ENCODE results near the gene UNC13B. TPM values are rescaled to one million over a fixed set of nuclear protein-coding genes. Genes with fewer than 3 reads are reported as not detected.
"Not testable (repeated sequence)": the region's sequence is repeated elsewhere in the genome, so short reads cannot be mapped to it uniquely, and the experiment has no call there.

Gene UNC13B
- total RNA-seq, 1 donor from 2014 or later: 0.84 TPM

- intact Hi-C loops (cut with micrococcal nuclease): no loop called here
- no peak for DNase-seq (ENCODE audit: low spot score)
- Mint-ChIP-seq H3K4me3 (ENCODE audit: low read depth) (no peak overlapping the region), H3K36me3 (ENCODE audit: low read depth) (no peaks in the 10 kb centered on the region), H3K9me3 (peaks cover 8% of the 10 kb centered on the region), H3K27me3 (ENCODE audit: low read depth) (peaks cover 2% of the 10 kb centered on the region), H3K27ac (no peak overlapping the region), H3K4me1 (ENCODE audit: low read depth) (no peaks in the 10 kb centered on the region)
Measured at GRCh38 chr9:35177520-35177919, 15.7 kb downstream of the UNC13B start.

DNA sequence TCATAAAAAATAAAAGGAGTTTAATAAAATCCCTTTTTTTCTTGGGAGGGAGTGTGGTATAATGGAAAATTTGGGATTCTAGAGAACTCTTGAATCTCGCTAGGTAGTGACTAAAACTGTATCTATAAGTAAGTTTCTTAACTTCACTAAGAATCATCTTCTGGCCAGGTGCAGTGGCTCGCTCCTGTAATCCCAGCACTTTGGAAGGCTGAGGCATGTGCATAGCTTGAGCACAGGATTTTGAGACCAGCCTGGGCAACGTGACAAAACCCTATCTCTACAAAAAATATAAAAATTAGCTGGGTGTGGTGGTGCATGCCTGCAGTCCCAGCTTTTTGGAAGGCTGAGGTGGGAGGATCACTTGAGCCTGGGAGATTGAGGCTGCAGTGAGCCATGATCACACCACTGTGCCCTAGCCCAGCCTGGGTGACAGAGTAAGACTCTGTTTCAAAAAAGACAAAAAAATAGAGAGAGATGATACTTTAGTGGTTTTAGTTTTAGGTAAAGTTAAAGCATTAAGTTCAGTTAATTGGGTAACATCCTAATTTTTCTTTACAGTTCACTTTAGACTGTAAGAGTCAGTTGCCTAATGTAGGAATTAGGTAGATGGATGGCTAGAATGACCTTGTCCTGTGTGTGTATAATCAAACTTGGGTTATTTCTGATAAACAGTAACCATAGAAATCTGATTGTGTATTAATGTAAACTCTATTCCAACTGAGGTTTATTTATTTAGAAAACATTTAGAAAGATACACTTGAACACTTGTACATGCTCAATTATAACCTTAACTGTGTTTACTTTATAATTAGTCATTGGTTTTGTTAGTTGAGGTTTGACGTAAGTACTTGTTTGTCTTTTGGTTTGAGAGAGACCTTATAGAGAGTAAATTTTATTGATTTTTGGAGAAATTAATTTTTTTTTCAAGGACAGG lies 17.8 kb downstream of the UNC13B start:
- H3K36me3 Mint-ChIP-seq (ENCODE audit: low read depth): no peaks in the 10 kb centered on the region
- no peak for DNase-seq (ENCODE audit: low spot score)
- peaks cover 9% of the 10 kb centered on the region for H3K9me3 Mint-ChIP-seq
- H3K4me3 Mint-ChIP-seq (ENCODE audit: low read depth): no peak overlapping the region
- H3K4me1 Mint-ChIP-seq (ENCODE audit: low read depth): no peaks in the 10 kb centered on the region
- intact Hi-C loops (cut with micrococcal nuclease): no loop called here
- H3K27me3 Mint-ChIP-seq (ENCODE audit: low read depth): peaks cover 2% of the 10 kb centered on the region
- H3K27ac Mint-ChIP-seq: no peak overlapping the region

- no peaks in the 10 kb centered on the region for H3K36me3 Mint-ChIP-seq (ENCODE audit: low read depth)
- intact Hi-C loops (cut with micrococcal nuclease): no loop called here
- no peaks in the 10 kb centered on the region for H3K4me1 Mint-ChIP-seq (ENCODE audit: low read depth)
- no peak overlapping the region for H3K27ac Mint-ChIP-seq
- no peak overlapping the region for H3K4me3 Mint-ChIP-seq (ENCODE audit: low read depth)
- DNase-seq (ENCODE audit: low spot score): no peak
- H3K27me3 Mint-ChIP-seq (ENCODE audit: low read depth): peaks cover 2% of the 10 kb centered on the region
- H3K9me3 Mint-ChIP-seq: peaks cover 9% of the 10 kb centered on the region
Measured at GRCh38 chr9:35180801-35181200, 19.0 kb downstream of the UNC13B start.

GRCh38 chr9:35182401-35182800 lies 20.6 kb downstream of the UNC13B start:
- intact Hi-C loops (cut with micrococcal nuclease); DNase-seq (ENCODE audit: low spot score); H3K4me3 Mint-ChIP-seq (ENCODE audit: low read depth); H3K4me1 Mint-ChIP-seq (ENCODE audit: low read depth); H3K27me3 Mint-ChIP-seq (ENCODE audit: low read depth); H3K27ac Mint-ChIP-seq; H3K9me3 Mint-ChIP-seq; H3K36me3 Mint-ChIP-seq (ENCODE audit: low read depth): not testable (repeated sequence)

DNA sequence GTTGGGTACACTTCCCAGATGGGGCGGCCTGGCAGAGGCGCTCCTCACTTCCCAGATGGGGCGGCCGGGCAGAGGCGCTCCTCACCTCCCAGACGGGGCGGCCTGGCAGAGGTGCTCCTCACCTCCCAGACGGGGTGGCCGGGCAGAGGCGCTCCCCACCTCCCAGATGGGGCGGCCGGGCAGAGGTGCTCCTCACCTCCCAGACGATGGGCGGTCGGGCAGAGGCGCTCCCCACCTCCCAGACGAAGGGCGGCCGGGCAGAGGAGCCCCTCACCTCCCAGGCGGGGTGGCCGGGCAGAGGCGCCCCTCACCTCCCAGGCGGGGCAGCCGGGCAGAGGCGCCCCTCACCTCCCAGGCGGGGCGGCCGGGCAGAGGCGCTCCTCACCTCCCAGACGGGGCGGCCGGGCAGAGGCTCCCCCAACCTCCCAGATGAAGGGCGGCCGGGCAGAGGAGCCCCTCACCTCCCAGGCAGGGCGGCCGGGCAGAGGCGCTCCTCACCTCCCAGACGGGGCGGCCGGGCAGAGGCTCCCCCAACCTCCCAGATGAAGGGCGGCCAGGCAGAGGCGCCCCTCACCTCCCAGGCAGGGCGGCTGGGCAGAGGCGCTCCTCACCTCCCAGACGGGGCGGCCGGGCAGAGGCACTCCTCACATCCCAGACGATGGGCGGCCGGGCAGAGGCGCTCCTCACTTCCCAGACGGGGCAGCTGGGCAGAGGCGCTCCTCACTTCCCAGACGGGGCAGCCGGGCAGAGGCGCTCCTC lies 21.4 kb downstream of the UNC13B start:
- H3K4me1 Mint-ChIP-seq (ENCODE audit: low read depth); H3K27ac Mint-ChIP-seq; H3K27me3 Mint-ChIP-seq (ENCODE audit: low read depth); H3K36me3 Mint-ChIP-seq (ENCODE audit: low read depth); intact Hi-C loops (cut with micrococcal nuclease); DNase-seq (ENCODE audit: low spot score); H3K4me3 Mint-ChIP-seq (ENCODE audit: low read depth); H3K9me3 Mint-ChIP-seq: not testable (repeated sequence)

GRCh38 chr9:35183755-35184480 lies 22.1 kb downstream of the UNC13B start:
- H3K4me1 Mint-ChIP-seq (ENCODE audit: low read depth); DNase-seq (ENCODE audit: low spot score); H3K27me3 Mint-ChIP-seq (ENCODE audit: low read depth); H3K9me3 Mint-ChIP-seq; intact Hi-C loops (cut with micrococcal nuclease); H3K27ac Mint-ChIP-seq; H3K36me3 Mint-ChIP-seq (ENCODE audit: low read depth); H3K4me3 Mint-ChIP-seq (ENCODE audit: low read depth): not testable (repeated sequence)

DNA sequence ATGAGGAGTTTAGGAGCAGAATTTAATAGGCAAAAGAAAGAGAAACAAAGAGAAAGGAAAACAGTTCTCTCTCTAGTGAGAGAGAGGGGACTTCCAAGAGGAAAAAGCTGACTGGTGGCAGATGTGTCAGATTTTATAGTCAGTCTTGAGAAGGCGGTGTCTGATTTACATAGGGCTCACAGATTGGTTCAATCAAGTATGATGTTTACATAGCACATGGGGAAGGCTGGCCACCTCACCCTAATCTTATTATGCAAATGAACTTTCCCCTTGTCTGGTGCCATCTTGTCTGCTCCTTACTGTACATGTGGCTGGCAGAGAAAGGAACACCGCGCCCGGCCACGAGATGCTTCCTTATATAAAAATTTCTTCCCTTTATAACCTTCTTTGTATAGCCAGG lies 24.7 kb downstream of the UNC13B start:
- Mint-ChIP-seq H3K27me3 (ENCODE audit: low read depth) (no peaks in the 10 kb centered on the region), H3K4me1 (ENCODE audit: low read depth) (no peaks in the 10 kb centered on the region), H3K27ac (no peak overlapping the region), H3K4me3 (ENCODE audit: low read depth) (no peak overlapping the region), H3K36me3 (ENCODE audit: low read depth) (no peaks in the 10 kb centered on the region), H3K9me3 (peaks cover 13% of the 10 kb centered on the region)
- intact Hi-C loops (cut with micrococcal nuclease): no loop called here
- no peak for DNase-seq (ENCODE audit: low spot score)

DNA sequence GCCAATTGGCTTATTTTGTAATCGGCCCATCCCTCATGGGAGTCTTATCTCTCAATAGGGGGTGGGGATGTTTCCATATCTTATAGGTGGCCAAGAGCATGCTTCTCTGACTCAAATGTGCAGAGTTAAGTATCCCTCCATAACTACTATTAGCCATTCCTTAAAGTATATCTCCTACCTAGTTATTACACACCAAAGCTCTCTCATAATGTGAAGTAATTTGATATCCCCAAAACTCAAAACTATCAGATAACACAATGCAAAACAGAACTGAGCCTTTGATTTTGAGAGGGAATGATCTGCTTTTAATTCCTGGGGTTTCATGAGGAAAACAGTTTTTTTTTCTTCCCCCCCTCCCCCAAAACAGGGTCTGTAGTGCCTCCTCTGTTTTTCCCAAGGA lies 28.4 kb downstream of the UNC13B start:
- H3K27me3 Mint-ChIP-seq (ENCODE audit: low read depth): no peaks in the 10 kb centered on the region
- H3K9me3 Mint-ChIP-seq: peaks cover 32% of the 10 kb centered on the region
- H3K27ac Mint-ChIP-seq: no peak overlapping the region
- H3K36me3 Mint-ChIP-seq (ENCODE audit: low read depth): no peaks in the 10 kb centered on the region
- intact Hi-C loops (cut with micrococcal nuclease): no loop called here
- no peak for DNase-seq (ENCODE audit: low spot score)
- H3K4me1 Mint-ChIP-seq (ENCODE audit: low read depth): no peaks in the 10 kb centered on the region
- no peak overlapping the region for H3K4me3 Mint-ChIP-seq (ENCODE audit: low read depth)

DNA sequence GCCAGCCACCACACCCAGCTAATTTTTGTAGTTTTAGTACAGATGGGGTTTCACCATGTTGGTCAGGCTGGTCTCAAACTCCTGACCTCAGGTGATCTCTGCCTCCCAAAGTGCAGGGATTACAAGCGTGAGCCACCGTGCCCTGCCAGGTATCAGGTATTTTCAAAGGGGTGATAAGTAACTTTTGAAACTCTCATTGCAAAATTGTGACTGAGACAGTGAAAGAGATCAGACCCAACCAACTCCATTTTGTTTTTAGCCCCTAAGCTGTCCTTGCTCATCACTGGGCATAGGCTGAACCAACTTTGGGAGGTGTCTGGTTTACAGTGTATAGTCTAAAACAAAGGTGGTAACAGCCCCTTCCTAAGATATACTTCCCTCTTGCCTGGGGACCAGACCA lies 29.3 kb downstream of the UNC13B start:
- peaks cover 36% of the 10 kb centered on the region for H3K9me3 Mint-ChIP-seq
- H3K27me3 Mint-ChIP-seq (ENCODE audit: low read depth): no peaks in the 10 kb centered on the region
- no peaks in the 10 kb centered on the region for H3K36me3 Mint-ChIP-seq (ENCODE audit: low read depth)
- DNase-seq (ENCODE audit: low spot score): no peak
- no peaks in the 10 kb centered on the region for H3K4me1 Mint-ChIP-seq (ENCODE audit: low read depth)
- intact Hi-C loops (cut with micrococcal nuclease): no loop called here
- no peak overlapping the region for H3K27ac Mint-ChIP-seq
- no peak overlapping the region for H3K4me3 Mint-ChIP-seq (ENCODE audit: low read depth)

- H3K4me1 Mint-ChIP-seq (ENCODE audit: low read depth): no peaks in the 10 kb centered on the region
- no peak for DNase-seq (ENCODE audit: low spot score)
- H3K9me3 Mint-ChIP-seq: peaks cover 36% of the 10 kb centered on the region
- no peaks in the 10 kb centered on the region for H3K36me3 Mint-ChIP-seq (ENCODE audit: low read depth)
- no peak overlapping the region for H3K4me3 Mint-ChIP-seq (ENCODE audit: low read depth)
- intact Hi-C loops (cut with micrococcal nuclease): no loop called here
- no peak overlapping the region for H3K27ac Mint-ChIP-seq
- no peaks in the 10 kb centered on the region for H3K27me3 Mint-ChIP-seq (ENCODE audit: low read depth)
Measured at GRCh38 chr9:35193762-35194161, 32.0 kb downstream of the UNC13B start.

GRCh38 chr9:35195683-35196082 lies 33.9 kb downstream of the UNC13B start:
- Mint-ChIP-seq H3K9me3 (peaks cover 36% of the 10 kb centered on the region), H3K27me3 (ENCODE audit: low read depth) (no peaks in the 10 kb centered on the region), H3K4me1 (ENCODE audit: low read depth) (no peaks in the 10 kb centered on the region), H3K36me3 (ENCODE audit: low read depth) (no peaks in the 10 kb centered on the region), H3K4me3 (ENCODE audit: low read depth) (no peak overlapping the region), H3K27ac (no peak overlapping the region)
- DNase-seq (ENCODE audit: low spot score): no peak
- intact Hi-C loops (cut with micrococcal nuclease): no loop called here

GRCh38 chr9:35198191-35198590 lies 36.4 kb downstream of the UNC13B start:
- Mint-ChIP-seq H3K4me3 (ENCODE audit: low read depth) (no peak overlapping the region), H3K27me3 (ENCODE audit: low read depth) (no peaks in the 10 kb centered on the region), H3K4me1 (ENCODE audit: low read depth) (no peaks in the 10 kb centered on the region), H3K27ac (no peak overlapping the region), H3K9me3 (peaks cover 30% of the 10 kb centered on the region), H3K36me3 (ENCODE audit: low read depth) (no peaks in the 10 kb centered on the region)
- DNase-seq (ENCODE audit: low spot score): no peak
- intact Hi-C loops (cut with micrococcal nuclease): no loop called here

DNA sequence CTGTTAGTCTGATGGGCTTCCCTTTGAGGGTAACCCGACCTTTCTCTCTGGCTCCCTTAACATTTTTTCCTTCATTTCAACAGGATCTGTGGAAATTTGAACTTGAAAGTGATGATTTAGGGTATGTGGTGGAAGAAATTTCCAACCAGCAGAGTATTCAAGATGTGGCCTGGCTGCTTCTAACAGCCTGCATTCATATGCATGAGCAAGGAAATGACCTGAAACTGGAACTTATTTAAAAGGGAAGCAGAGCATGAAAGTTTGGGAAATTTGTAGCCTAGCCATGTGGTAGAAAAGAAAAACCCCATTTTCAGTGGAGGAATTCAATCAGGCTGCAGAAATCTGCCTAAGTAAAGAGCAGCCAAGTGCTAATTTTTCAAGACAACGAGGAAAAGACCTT lies 41.7 kb downstream of the UNC13B start:
- intact Hi-C loops (cut with micrococcal nuclease): no loop called here
- no peaks in the 10 kb centered on the region for H3K27me3 Mint-ChIP-seq (ENCODE audit: low read depth)

More for the DNA sequence above, 41.7 kb downstream of the UNC13B start:
- Mint-ChIP-seq H3K36me3 (ENCODE audit: low read depth) (no peaks in the 10 kb centered on the region), H3K4me3 (ENCODE audit: low read depth) (no peak overlapping the region), H3K27ac (no peak overlapping the region), H3K4me1 (ENCODE audit: low read depth) (no peaks in the 10 kb centered on the region), H3K9me3 (peaks cover 34% of the 10 kb centered on the region)
- DNase-seq (ENCODE audit: low spot score): no peak

Measured in activated T-helper 2 cell treated with anti-CD3 and anti-CD28 coated beads, Interferon-gamma antibody, Interleukin-2, Interleukin-4, amounts not matched to agents 10 μg/mL and 5 μg/mL and 100 μg/mL, durations not matched to agents 14 hours and 24 hours and 36 hours (primary cell).